DMS153 treated with DMSO at 0.1 percent for 48 hours (cell line): ENCODE measurements around the gene ZNF148.

ENCODE experiments used
- DNase-seq: peaks from one replicate; lab custom pipeline; 2025; ENCODE audit not compliant: unreplicated experiment; lab: John Stamatoyannopoulos, UW

Gene ZNF148

DNA sequence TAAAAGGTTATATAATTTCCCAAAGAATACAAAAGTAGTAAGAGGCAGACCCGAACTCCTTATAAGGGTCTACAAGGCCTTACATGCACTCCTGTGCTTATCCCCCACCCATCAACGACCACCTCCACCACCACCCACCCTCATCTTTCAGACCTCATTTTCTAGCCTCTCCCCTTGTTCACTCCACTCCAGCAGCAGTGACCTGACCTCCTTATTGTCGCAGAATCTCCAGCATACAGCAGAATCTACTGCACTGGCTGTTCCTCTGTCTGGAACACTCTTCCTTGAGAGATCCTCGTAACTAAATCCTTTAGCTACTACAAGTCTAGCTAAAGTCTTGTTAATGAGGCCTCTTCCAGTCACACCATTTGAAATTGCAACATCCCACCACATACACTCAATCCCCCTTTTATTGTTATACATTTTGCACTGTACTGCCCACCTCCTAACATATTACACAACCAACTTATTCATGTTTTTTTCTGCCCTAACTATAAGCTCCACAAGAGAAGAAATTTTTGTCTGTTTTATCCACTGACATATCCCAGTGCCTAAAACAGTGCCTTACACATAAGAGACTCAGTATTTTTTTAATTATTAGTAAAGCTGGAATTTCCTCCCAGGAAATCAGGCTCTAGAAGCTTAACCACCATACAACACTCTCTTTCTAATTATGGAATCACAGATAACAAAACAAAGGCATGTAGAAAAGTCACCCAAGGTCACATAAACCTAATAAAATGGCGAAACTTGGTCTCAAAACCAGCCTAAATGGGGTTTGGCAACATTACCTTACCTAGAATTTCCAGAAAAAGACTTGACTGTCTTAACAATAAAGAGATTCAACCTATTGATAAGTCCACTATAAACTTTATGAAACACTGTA lies 40.2 kb downstream of the ZNF148 start:
- DNase-seq: no peak

- DNase-seq: no peak
These were observed 42.6 kb downstream of the ZNF148 start for GRCh38 chr3:125332504-125332903.

DNA sequence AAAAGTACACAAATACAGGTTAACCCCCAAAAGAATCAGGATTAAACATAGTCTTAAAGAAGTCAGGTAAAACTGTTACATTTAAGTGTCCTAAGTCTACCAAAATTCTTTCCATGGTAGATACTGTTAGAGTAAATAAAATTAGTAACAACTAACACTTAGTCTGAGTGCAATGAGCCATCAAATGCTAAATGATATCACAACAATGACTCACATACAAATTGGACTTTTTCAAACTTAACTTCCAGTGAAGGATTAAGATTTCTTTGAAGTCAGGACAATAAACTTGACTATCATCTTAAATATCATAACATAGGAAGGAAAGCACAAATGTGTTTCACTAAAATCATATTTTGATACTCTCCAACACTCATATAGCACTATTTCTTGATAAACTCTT lies 43.9 kb downstream of the ZNF148 start:
- no peak for DNase-seq

DNA sequence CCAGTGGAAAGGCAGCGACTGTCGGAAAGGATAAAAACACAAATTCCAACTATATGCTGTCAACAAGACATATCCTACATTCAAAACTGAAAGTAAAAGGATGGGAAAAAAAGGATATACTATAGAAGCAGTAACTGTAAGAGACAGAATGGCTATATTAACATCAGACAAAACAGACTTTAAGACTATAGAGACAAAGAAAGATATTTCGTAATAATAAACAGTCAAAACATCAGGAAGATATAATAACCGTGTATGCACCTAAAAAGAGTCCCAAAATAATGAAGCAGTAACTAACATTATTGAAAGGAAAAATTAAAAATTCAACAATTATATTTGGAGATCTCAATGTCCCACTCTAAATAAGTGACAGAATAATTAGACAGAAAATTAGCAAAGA lies 48.2 kb downstream of the ZNF148 start:
- no peak for DNase-seq

- DNase-seq: no peak
These were observed 49.4 kb downstream of the ZNF148 start for GRCh38 chr3:125325746-125326145.

DNA sequence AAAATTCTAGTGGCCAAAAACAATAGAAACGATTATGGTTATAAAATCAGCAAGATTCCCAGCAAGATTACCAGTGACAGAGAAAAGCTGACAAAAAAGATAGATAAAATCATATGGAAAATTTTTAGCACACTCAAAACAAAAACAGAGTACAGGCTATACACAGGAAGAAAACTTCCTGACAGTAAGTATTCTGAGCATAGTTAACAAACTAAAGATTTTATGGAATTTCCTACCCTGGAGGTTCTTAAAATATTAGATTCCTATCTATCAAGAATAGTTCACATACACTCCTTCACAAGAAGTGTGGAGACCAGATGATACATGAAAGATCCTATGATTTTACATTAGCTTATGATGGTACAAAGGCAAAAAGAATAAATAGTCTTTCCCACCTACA lies 50.8 kb downstream of the ZNF148 start:
- no peak for DNase-seq

DNA sequence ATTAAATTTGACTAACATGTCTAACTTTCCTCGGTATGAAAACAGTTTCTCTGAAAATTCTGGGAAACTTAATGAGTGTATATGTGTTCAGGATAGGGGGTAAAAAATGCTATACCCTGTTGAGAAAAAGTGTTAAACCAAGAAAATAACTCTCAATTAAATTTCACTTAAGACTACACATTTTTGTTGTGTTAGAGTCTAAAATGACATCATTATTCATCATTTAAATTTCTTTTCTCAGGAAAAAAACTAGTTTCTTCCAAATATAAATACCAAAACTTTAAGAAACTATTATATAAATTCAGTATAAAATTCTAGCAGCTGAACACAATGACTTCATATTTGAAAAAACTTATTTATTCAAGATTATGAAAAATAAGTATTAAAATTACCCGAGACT lies 52.2 kb downstream of the ZNF148 start:
- no peak for DNase-seq

DNA sequence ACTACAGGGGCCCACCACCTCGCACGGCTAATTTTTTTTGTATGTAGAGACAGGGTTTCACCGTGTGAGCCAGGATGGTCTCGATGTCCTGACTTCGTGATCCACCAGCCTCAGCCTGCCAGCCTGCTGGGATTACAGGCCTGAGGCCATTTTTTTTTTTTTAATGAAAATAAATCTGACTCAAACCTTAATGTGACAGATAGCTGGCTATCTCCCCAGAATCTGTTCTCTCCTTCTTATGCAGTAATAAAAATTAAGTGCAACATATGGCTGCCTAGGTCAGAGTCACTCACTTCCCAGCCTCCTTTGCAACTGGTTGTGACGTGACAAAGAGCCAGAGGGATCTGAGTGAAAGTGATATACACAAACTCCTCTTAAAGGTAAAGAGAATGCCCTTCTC lies 53.0 kb downstream of the ZNF148 start:
- DNase-seq: no peak

- DNase-seq: no peak
These were observed 55.4 kb downstream of the ZNF148 start for GRCh38 chr3:125319765-125320164.

DNA sequence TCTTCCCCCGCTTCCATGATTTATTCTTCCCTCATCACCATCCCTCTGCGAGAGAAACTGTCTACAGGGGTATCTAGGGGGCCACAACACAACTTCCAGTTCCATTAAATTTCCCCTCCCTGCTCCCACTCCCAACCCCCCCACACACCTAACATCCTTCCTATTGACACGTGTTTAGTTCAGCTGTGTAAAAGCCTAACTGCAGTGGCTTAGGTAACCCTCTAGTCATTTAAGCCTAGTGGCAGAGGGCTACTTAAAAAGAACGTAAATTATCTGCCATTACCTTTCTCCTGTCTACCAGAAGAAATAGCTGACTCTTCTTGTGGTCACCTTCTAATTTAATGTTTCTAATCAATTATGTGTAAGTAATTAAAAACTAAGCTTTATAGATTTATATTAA lies 56.3 kb downstream of the ZNF148 start:
- no peak for DNase-seq

GRCh38 chr3:125318167-125318865 lies 56.8 kb downstream of the ZNF148 start:
- DNase-seq: no peak

GRCh38 chr3:125317761-125318160 lies 57.4 kb downstream of the ZNF148 start:
- DNase-seq: no peak

- DNase-seq: no peak
These were observed 58.2 kb downstream of the ZNF148 start for GRCh38 chr3:125316949-125317348.

DNA sequence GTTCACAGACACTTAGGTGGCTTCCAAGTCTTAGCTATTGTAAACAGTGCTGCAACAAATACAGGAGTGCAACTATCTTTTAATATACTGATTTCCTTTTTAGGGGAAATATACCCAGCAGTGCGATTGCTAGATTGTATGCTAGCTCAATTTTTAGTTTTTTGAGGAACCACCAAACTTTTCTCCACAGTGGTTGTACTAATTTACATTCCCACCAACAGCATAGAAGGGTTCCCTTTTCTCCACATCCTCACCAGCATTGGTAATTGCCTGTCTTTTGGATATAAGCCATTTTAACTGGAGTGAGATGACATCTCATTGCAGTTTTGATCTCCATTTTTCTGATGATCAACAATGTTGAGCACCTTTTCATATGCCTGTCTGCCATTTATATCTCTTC lies 58.9 kb downstream of the ZNF148 start:
- DNase-seq: no peak

DNA sequence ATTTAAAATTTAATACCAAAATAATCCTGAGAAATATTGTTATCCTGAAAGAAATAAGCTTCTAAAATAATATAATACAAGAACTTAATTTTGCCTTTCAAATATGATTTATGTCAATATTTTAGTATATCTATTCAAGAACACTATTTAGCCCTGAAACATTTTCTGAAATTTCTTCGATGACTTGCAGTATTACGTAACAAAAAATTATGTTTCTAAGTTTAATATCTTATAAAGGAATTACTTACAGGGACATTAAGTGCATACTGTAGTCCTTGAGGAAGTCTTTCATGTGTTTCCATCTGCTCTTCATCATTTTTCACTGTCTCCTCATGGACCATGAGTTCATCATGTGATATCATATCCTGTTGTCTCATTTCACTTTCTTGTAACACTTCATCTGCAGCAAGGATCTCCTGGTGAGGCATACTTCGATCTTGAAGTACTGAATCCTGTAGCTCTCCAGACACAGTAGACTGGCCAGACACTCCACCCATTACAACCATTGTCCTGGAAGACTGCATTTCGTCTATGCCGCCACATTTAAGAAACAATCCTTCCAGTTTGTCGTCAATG lies 62.0 kb downstream of the ZNF148 start:
- DNase-seq: no peak

- DNase-seq: no peak
These were observed 64.5 kb downstream of the ZNF148 start for GRCh38 chr3:125310623-125311081.

GRCh38 chr3:125309476-125309875 lies 65.6 kb downstream of the ZNF148 start:
- DNase-seq: no peak

- no peak for DNase-seq
These were observed 68.5 kb downstream of the ZNF148 start for GRCh38 chr3:125306620-125307019.

DNA sequence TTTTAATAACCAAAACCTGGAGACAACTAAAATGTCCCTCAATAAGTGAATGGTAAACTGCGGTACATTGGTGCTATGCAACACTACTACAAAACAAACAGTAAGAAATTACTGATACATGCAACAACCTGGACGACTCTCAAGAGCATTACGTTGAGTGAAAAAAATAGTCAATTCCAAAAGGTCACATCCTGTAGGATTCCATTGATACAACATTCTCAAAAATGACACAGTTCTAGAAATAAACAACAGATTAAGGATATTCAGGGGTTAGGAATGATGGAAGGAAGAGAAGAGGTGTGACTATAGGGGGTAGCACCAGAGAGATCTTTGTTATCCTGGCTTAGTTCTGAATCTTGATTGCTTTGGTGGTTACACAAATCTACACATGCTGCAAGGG lies 72.2 kb downstream of the ZNF148 start:
- no peak for DNase-seq

DNA sequence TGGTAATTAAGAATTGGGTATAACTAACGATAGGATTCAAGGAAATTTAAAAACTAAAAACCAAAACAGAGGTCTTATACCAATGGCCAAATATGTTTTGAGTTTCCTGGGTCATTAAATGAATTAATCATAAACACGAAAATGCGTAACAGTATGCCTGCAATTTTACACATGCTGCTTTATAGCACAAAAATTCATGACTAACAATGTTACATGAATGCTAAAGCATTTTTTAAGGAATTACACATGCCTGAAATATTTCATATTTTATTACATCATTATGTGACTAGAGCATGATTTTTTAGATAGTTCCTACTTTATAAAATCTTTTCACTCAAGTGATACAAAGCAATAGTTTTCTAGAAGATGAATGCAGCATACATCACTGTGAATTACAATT lies 74.7 kb downstream of the ZNF148 start:
- DNase-seq: no peak

- DNase-seq: no peak
These were observed 80.7 kb downstream of the ZNF148 start for GRCh38 chr3:125294411-125294810.

DNA sequence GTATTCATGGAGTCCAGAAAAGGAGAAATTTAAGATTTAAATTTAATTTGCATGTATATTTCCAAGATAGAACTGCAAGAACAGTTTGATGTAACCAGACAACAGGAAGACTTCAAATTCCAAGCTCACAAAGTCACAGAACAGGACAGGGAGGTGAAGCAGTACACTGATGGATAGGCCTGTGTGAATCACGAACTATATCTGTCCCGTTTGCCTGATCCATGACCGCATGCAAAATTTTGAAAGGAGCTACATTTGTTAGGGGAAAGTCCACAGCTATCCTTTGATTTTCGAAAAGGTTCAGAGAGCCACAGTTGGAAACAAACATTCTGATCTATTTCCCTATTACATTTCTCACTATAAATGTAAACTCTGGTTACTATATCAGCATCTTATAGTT lies 83.1 kb downstream of the ZNF148 start:
- no peak for DNase-seq
